ENCODE data around the gene MRPS22. TPM values are rescaled to one million over a fixed set of nuclear protein-coding genes. Genes with fewer than 3 reads are reported as not detected.

The MRPS22 gene
- total RNA-seq: 62.4 TPM

GRCh38 chr3:139343895-139344856 is at the start of gene MRPS22:
Gene MRPS22, plus strand, starts transcription at chr3:139344020. Its CDS starts 7 bp downstream, at chr3:139344027.
- peak; percentile 84 for DNase-seq

GRCh38 chr3:139295040-139295439 is 48.8 kb upstream of the MRPS22 start:
- peak; percentile 51 for DNase-seq

DNA sequence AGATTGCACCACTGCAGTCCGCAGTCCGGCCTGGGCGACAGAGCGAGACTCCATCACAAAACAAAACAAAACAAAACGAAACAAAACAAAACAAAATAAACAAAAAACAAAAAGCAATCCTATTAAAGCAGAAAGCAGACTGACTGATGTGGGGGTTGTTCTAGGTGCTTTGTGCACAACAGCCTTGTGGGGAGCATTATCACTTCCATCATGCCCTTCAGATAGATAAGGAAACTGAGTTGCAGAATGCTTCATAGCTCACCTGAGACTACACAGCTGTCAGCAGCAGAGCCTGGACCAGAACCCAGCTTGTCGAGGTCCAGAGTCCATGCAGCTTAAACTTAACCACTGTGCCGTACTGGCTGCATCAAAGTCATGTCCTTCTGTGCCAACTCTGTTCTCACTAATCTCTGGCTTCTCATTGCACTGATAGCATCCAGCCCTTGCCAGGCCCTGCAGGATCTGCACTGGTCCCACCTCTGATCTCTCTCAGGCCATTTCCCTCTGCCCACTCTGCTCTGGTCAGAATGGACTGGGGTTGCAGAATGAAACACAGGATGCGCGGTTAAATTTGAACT is 47.6 kb upstream of the MRPS22 start:
- DNase-seq: no peak

DNA sequence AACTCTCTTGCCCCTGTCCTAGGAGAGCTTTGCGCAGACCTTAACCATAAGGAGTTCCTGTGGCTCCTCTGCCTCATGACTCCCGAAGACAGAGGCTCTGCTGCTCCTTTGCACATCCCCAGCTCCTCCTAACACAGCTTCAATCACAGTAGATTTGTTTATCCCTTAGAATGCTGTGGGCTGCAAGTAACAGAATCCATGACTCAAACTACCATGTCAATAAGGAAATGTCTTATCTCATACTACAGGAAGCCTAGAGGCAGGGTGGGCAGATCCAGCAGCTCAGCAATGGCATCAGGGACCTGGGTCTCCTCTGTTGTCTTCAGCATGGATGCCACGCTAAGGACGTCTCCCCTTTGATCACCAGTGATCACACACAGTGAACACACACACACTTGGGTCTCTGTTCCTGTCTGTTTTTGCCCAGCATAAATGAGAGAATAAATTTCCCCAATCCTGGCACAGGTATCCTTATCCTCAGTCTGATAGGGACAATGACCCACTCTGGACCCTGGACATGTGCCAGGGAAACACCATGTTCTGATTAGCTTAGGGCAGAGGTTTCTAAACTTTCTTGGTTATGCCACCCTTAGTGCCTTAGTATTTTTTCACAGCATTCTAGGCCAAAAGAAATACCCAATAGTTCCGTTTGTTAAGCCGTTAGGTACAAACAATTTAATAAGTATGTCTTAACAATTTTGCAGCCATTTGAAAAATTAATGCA is 46.1 kb upstream of the MRPS22 start:
- no peak for DNase-seq

DNA sequence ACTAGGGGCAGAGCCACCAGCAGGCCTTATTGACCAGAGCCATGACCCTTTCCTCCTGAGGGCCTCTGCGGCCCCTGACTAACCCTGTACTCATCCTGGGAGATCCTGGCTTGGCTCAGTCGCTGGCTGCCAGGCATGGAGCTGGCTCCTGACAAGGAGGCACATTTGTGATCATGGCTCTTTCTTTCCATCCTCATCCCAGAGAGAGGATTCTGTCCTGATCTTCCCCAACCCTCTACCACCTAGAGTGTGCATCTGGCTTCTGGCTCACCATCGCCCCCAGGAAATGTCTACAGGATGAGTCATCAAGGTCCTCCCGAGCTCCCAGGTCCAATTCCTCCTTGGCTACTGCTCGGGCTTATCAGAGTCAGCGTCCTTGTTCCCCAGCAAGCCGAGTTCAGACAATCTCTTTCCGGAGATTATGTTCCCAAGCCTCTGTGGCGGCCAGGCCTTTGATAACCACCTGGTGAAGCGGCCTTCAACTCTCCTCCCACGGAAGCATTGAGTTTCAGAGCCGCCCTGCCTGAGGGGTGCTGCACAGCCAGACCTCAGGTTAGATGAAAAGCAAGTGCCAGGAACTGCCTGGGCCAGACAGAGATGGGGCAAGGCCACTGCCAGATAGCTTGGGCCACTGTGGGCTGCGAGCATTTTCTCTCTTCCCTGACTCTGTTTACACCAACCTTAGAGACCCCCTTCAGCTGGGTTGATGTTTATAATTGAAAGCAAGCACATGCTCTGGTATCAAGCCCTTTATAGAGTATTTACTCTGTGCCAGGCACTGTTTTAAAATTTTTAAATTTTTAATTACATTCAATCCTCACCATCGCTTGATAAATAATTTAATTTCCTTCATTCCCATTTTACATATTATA is 44.3 kb upstream of the MRPS22 start:
- DNase-seq: no peak

DNA sequence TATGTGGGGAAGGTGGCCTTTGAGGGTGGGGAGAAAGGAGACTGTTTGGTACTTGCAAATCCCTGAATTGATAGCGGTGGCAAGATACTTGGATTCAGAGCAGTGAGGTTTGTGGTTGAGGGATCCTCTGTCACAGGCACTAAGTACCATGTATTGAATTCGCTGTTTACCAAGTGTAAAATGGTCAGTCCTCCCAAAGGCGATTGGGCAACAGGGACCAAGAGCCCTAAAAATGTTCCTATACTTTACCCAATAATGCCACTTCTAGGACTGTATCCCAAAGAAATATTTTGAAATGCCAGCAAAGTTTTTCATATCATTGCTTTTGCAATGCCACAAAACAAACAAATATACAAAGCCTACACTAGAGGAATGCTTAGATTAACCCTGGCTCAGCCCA is 43.4 kb upstream of the MRPS22 start:
- DNase-seq: no peak

DNA sequence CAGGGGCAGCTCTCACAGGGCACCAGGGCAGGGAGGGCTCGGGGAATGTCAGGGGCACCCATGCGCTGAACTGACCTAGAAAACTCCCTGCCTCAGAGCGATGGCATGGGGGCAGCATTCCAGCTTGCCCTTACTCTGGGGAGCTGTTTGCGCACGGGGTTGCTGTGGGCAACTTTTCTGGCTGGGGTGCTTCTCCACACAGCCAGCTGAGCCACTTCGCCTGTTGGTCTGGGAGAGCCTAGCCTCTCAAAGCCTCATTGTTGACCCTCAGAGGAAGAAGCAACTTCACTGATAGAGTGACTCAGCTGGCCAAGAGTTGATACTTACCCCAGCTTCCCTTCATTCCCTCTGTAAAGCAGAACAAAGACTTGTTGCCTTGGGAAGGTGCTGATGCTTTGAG is 42.6 kb upstream of the MRPS22 start:
- no peak for DNase-seq

GRCh38 chr3:139301654-139302053 is 42.2 kb upstream of the MRPS22 start:
- no peak for DNase-seq

DNA sequence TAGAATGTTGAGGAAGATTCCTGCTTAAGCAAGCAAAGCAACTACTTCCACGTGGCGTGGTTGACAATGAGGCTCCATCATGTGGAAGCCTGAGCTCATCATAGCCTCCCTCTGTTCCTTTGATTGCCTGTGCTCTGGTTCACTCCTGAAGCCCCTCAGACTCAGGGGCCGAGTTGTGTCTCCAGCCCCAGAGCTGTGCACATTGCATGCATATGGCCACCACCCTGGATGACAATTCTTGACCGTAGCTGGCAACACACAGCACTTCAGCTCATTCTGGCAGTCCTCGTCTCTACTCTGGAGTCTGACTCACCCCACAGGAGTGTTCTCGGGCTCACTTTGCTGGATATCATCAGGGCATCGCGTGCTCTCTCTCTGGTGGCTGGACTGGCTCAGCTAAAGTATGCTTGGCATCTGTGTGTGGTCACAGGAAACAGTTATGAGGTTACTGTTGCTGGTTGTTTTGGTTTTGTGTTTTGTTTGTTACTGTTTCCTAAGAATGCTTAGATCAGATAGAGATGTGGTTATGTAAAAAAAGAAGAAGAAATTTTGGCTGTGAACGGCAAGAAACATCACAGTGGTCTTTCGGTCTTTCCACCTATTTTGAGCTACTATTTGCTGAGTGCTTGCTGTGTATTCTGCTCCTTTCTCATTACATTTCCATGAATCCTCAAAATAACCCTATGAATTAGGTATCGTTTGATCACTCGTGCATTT is 41.6 kb upstream of the MRPS22 start:
- no peak for DNase-seq

DNA sequence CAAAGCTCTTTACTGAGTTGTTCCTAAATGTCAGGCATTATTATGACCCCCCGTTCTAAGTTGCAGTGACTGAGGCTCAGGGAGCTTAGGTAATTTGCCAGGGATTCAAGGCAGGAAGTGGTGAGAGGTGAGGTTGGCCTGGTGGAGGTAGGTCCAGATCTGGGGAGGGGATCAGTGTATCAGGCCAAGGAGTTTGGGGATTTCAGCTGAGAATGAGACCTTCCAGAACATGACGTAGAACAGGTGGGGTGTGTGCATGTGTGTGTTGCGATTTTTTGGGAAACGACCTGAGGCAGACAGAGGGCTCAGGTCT is 41.1 kb upstream of the MRPS22 start:
- no peak for DNase-seq

DNA sequence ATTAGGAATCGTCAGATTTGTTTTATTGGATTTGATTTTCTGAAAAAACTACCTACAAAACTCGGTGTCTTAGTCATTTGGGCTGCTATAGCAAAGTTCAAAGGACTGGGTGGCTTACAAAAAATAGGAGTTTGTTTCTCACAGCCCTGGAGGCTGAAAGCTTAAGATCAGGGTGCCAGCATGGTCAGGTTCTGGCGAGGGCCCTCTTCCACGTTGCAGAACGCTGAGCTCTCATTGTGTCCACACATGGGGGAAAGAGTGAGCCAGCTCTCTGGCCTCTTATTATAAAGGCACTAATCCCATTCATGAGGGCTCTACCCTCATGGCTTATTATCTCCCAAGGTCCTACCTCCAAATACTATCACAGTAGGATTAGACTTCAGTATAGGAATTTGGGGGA is 40.6 kb upstream of the MRPS22 start:
- no peak for DNase-seq

GRCh38 chr3:139304383-139304782 is 39.4 kb upstream of the MRPS22 start:
- DNase-seq: no peak

DNA sequence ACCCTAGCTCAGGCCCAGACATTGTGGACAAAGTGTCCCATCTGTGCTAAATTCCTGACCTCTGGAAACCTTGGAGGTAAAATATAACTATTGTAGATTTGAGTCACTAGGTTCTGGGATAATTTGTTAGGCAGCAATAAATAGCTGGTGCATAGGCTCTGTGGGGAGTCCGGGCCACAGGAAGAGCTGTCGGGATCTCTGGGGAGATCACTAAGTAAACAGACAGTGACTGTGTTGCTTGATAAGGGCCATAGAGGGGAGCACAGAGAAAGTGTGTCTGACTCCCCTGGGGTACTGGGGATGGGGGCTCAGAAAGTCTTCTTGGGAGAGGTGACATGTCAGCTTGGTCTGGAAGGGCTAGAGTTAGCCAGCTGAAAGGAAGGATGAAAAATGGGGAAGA is 37.7 kb upstream of the MRPS22 start:
- DNase-seq: no peak

DNA sequence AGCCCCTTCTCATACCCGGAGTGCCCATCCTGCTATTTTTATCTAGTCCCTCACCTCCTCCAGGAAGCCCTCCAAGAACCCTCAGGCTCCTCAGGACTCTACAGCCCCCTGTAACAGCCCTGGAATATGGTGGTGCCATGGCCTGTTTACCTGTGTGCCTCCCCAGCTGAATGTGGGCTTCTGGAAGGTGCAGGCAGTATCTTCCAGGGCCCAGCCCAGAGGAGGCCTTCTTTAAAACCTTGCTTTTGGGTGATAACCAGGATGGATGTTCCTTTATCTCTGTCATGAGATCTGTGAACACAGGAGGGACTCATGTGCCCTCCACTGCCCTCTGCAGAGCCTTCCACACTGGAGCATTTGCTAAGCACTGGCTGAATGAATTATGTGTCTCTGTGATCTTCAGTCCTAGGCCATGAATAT is 36.7 kb upstream of the MRPS22 start:
- DNase-seq: no peak

DNA sequence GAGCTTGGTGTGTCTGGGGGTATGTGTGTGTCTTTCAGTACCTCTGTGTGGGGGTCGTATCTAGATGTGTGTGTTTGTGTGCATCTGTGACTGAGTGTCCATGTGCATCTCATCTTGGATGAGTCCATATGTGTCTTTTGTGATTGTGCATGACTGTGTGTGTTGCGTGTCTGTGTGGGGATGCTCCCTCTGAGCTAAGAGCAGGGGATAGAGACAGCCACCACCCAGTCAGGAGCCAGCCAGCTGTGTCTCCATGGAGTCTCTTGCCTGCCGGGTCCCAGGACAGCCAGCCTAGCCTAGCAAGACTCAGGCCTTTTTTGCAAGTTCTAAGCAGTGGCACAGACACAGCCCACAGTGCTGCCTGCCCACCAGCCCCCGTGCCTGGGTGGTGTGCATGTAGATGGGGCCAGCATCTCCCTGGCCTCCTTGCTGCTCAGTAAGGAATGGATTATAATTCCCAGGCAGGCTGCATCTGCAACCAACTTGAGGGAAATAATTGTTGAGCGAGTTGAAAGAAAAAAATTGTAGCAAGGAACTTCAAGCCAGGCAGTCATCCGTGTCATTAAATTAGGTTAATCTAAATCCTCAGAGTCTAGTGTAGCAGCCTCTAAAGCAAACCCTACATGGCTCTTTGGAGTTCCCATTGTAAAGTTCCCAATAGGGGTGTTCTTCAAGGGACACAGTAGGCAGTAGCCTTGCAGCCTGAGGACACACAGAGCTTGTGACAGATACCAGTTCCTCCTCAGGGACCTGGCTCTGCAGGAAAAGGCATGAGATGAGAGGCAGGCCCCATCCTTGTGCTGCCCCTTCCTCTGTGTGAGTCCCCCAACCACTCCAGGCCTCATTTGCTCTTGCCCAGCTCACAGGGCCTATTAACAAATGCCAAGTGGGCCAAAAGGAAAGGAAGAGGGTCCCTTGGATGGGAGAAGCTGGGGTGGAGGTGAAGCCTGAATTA is 35.9 kb upstream of the MRPS22 start:
- no peak for DNase-seq

DNA sequence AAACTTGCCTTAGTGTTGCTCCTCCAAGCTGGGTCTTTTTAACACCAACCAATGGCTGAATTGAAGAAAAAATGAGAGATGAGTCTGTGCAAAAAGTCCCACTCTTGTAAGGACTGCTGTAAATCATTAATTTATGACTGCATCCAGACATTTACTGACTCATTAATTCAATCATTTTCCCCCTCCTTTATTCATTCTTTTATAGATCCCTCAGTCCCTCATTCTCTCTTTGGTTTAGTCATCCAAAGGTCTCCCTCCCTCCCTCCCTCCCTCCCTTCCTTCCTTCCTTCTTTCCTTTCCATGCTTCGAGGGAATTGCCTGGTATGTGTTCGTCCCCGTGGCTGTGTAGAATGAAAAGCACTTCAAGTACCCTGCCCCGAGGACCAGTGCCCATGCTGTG is 35.3 kb upstream of the MRPS22 start:
- no peak for DNase-seq

- no peak for DNase-seq
These were observed 34.7 kb upstream of the MRPS22 start for GRCh38 chr3:139309061-139309591.

GRCh38 chr3:139309880-139310279 is 33.9 kb upstream of the MRPS22 start:
- no peak for DNase-seq

- DNase-seq: no peak
These were observed 33.3 kb upstream of the MRPS22 start for GRCh38 chr3:139310474-139310933.

DNA sequence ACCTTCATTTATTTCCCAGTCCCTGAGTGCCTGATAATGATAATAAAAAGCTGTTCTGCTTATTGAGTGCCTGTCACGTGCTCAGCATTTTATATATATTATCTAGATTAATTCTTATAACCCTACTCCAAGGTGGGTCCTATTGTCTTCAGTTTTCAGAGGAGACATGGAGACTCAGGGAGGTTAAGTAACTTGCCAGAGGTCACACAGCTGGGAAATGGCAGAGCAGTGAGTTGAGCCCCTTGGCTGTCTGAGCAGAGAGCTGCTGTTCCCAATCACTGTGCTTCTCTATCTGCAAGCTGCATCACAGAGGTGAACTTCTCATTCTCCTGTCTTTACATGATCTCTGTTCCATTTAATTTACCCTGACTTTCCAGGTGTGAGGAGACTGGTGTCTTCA is 32.3 kb upstream of the MRPS22 start:
- no peak for DNase-seq
